RWPE1 (cell line): ENCODE data around the gene FRMD5.

Experiments
- CTCF ChIA-PET: fragments of 350-600 bp; sonication (Branson Sonifier 250); formaldehyde crosslinking; extraction: SDS; loops from one replicate; lab custom pipeline; 2021; lab: Yijun Ruan, JAX
- POLR2A ChIA-PET: fragments of 400-600 bp; formaldehyde crosslinking; extraction: SDS; loops from one replicate; lab custom pipeline; 2020; ENCODE audit warnings: antibody characterized with exemption; ENCODE audit not compliant: low non-redundant PET; lab: Yijun Ruan, JAX
- DNase-seq: peaks from one replicate; pipeline ENCODE4 v3.0.0; 2012; ENCODE audit warnings: low spot score
- H3K27ac ChIP-seq: fragments of 450-650 bp; 2 replicates; pipeline ENCODE4 v1.5.1; 2017
- CTCF ChIP-seq: fragments of 450-650 bp; conservative IDR thresholded peaks from 2 replicates; pipeline ENCODE4 v1.5.1; 2017; ENCODE audit warnings: low read depth, mild to moderate bottlenecking

The FRMD5 gene

GRCh38 chr15:43900996-43901395 is 294.1 kb downstream of the FRMD5 start:
- no peak overlapping the region for H3K27ac ChIP-seq
- ChIA-PET POLR2A (no interaction called here), CTCF (interaction anchor here (0.6 kb wide), 1 partner anchor 659 kb away, joined by 4 read pairs; no protein-coding TSS in a partner anchor)
- no peak for TF ChIP-seq CTCF
- DNase-seq, result no peak

- CTCF ChIA-PET, result no interaction called here
- POLR2A ChIA-PET, result no interaction called here
Measured at GRCh38 chr15:43899928-43900327, 295.1 kb downstream of the FRMD5 start.

GRCh38 chr15:43898891-43899290 is 296.2 kb downstream of the FRMD5 start:
- no peak for TF ChIP-seq CTCF
- ChIA-PET CTCF (no interaction called here), POLR2A (no interaction called here)
- DNase-seq, result no peak
- H3K27ac ChIP-seq, result no peak overlapping the region

More at GRCh38 chr15:43899928-43900327, 295.1 kb downstream of the FRMD5 start:
- no peak overlapping the region for H3K27ac ChIP-seq
- DNase-seq, result no peak
- no peak for TF ChIP-seq CTCF

- TF ChIP-seq CTCF, result no peak
- ChIA-PET POLR2A (no interaction called here), CTCF (no interaction called here)
- DNase-seq, result no peak
- H3K27ac ChIP-seq, result no peak overlapping the region
Measured at GRCh38 chr15:43896543-43896942, 298.5 kb downstream of the FRMD5 start.

GRCh38 chr15:43895586-43895985 is 299.5 kb downstream of the FRMD5 start:
- no peak for TF ChIP-seq CTCF
- DNase-seq, result no peak
- ChIA-PET CTCF (interaction anchor here (0.6 kb wide), 1 partner anchor 165 kb away, joined by 3 read pairs; no protein-coding TSS in a partner anchor), POLR2A (no interaction called here)
- no peak overlapping the region for H3K27ac ChIP-seq

- CTCF ChIA-PET, result no interaction called here
- POLR2A ChIA-PET, result no interaction called here
Measured at GRCh38 chr15:43893956-43894355, 301.1 kb downstream of the FRMD5 start.

More at GRCh38 chr15:43893956-43894355, 301.1 kb downstream of the FRMD5 start:
- TF ChIP-seq CTCF, result no peak
- DNase-seq, result no peak
- H3K27ac ChIP-seq, result no peak overlapping the region
